ENCODE measurements around the gene NKPD1. TPM values are rescaled to one million over a fixed set of nuclear protein-coding genes. Genes with fewer than 3 reads are reported as not detected.

NKPD1 gene
- total and polyA plus RNA-seq, 2 donors (not counting 1 experiment from before 2014, with no cell fraction given), result 0.27 to 0.36 TPM

DNA sequence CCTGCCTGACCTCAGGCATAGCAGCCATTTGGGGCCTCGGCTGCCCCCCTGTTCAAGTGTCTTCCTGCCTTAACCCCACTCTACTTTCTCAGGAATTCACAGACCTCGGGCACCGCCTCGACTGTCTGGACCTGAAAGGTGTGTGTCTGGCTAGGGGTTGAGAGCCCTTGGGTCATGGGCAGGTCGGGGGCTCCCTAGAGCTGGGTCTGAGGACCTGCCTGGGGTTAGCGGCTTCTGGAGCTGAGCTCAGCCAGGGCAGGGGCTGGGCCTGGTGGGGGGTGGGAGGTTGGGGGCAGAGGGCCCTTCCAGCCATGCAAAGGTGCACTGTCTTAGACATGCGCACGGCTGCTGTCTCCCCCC lies 20.7 kb downstream of the NKPD1 start:
- H3K27ac Mint-ChIP-seq, result no peak overlapping the region
- ChIA-PET CTCF (no interaction called here), POLR2A (no interaction called here)

DNA sequence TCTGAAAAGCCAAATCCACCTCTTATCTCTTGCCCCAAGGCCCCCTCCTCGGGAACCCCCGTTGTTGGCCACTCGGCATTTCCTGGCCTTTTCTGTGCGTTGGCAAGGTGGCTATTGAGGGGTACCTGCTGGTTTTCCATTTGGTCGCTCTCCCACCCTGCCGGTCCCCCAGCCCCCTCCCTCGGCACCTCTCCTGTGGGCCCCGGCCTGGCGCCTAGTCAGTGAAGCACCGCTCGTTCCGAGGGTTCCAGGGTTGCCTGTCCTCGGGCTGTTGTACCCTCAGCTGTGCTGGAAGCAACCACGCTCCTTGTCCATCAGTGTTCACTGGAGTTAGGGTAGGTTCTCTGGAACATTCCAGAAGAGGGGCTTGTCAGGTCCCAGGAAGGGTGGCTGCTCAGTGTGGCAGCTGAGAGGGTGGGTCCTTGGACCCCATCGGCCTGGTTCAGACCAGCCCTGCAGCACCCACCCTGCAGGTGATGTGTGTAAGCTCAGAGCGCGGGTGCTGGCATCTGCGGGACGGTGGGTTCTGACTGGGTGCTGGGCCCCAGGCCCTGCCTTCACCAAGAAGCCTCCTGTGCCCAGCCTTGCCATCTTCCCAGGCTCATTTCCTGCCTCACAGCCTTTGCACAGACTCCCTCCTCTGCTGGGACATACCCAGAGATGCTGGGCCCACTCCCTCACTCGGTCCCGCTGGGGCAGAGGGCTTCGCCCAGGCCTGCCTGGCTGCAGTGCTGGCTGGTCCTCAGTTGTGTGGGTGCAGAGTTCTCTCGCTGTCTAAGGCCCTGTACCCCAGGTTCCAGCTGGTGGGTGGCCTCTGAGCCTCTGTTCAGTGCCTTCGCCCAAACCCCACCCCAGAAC lies 21.3 kb downstream of the NKPD1 start:
- TF ChIP-seq, protein P1, sequence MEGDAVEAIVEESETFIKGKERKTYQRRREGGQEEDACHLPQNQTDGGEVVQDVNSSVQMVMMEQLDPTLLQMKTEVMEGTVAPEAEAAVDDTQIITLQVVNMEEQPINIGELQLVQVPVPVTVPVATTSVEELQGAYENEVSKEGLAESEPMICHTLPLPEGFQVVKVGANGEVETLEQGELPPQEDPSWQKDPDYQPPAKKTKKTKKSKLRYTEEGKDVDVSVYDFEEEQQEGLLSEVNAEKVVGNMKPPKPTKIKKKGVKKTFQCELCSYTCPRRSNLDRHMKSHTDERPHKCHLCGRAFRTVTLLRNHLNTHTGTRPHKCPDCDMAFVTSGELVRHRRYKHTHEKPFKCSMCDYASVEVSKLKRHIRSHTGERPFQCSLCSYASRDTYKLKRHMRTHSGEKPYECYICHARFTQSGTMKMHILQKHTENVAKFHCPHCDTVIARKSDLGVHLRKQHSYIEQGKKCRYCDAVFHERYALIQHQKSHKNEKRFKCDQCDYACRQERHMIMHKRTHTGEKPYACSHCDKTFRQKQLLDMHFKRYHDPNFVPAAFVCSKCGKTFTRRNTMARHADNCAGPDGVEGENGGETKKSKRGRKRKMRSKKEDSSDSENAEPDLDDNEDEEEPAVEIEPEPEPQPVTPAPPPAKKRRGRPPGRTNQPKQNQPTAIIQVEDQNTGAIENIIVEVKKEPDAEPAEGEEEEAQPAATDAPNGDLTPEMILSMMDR (IDR thresholded peaks at IDR 0.05), result no peak
- no peak for TF ChIP-seq EZH2 (IDR thresholded peaks at IDR 0.05; ENCODE audit: borderline replicate concordance, insufficient read depth, low read depth, low read length, poor library complexity, severe bottlenecking)
- ChIA-PET POLR2A (no interaction called here), CTCF (interaction anchor here (1.1 kb wide), 1 partner anchor 77 kb away, joined by 4 read pairs; no protein-coding TSS in a partner anchor)
- Mint-ChIP-seq H3K4me3 (no peak overlapping the region), H3K4me1 (peaks cover 34% of the 10 kb centered on the region), H3K9me3 (ENCODE audit: insufficient read depth) (no peaks in the 10 kb centered on the region), H3K27me3 (no peaks in the 10 kb centered on the region), H3K27ac (no peak overlapping the region)
- H2AFZ ChIP-seq (ENCODE audit: insufficient read depth, low read depth, low read length, poor library complexity, severe bottlenecking), result no peak overlapping the region
- no peaks in the 10 kb centered on the region for H3K9me3 ChIP-seq (ENCODE audit: control extremely low read depth in 1 of 3, control insufficient read depth in 2 of 3, insufficient read depth in 1 of 3, low read length in 2 of 3)
- no peaks in the 10 kb centered on the region for H3K27me3 ChIP-seq (replicated peaks in 1 of 4; ENCODE audit: control extremely low read depth in 1 of 4, control insufficient read depth in 3 of 4, insufficient read depth in 4 of 4, low read length in 3 of 4)
- no peak overlapping the region for H3K4me2 ChIP-seq (replicated peaks; ENCODE audit: low read depth, low read length, poor library complexity, severe bottlenecking)
- DNase-seq (no peak), ATAC-seq (ENCODE audit: low read depth) (no peak)
- H3K27ac ChIP-seq (ENCODE audit: low read length in 2 of 2), result no peak overlapping the region
- WGBS (ENCODE audit: insufficient coverage), result 97% methylated on average over 23 of the region's 24 CpGs
- H3K4me1 ChIP-seq (ENCODE audit: control insufficient read depth in 2 of 2, insufficient read depth in 2 of 2, low read length in 2 of 2), result peaks cover 32 to 39% of the 10 kb centered on the region in 2 donors
- intact Hi-C loops (cut with micrococcal nuclease), result no loop called here
- peaks cover 48% of the 10 kb centered on the region for H3K79me2 ChIP-seq (ENCODE audit: control insufficient read depth, insufficient read depth, low read length)
- H3K4me3 ChIP-seq (ENCODE audit: control extremely low read depth in 1 of 5, extremely low read depth in 1 of 5, insufficient read depth in 1 of 5, low read depth in 2 of 5, low read length in 4 of 5), result no peak overlapping the region
- H4K20me1 ChIP-seq (ENCODE audit: control insufficient read depth, insufficient read depth, low read length, poor library complexity, severe bottlenecking), result peaks cover 13% of the 10 kb centered on the region
- peaks cover 0 to 12% of the 10 kb centered on the region in 2 experiments for H3K36me3 ChIP-seq (replicated peaks in 1 of 2; ENCODE audit: control extremely low read depth in 1 of 2, control insufficient read depth in 1 of 2, extremely low read depth in 1 of 2, insufficient read depth in 2 of 2, low read length in 1 of 2)
- no peak overlapping the region for H3K9ac ChIP-seq (ENCODE audit: low read length)

More for the DNA sequence above, 20.7 kb downstream of the NKPD1 start:
- intact Hi-C loops (cut with micrococcal nuclease), result no loop called here
- no peak overlapping the region for H3K4me2 ChIP-seq (replicated peaks; ENCODE audit: low read depth, low read length, poor library complexity, severe bottlenecking)
- peaks cover 13% of the 10 kb centered on the region for H4K20me1 ChIP-seq (ENCODE audit: control insufficient read depth, insufficient read depth, low read length, poor library complexity, severe bottlenecking)
- 98% methylated on average over 5 of the region's 8 CpGs for WGBS (ENCODE audit: insufficient coverage)
- no peaks in the 10 kb centered on the region for H3K9me3 Mint-ChIP-seq (ENCODE audit: insufficient read depth)
- no peaks in the 10 kb centered on the region for H3K9me3 ChIP-seq (ENCODE audit: control extremely low read depth in 1 of 3, control insufficient read depth in 2 of 3, insufficient read depth in 1 of 3, low read length in 2 of 3)
- DNase-seq (no peak), ATAC-seq (ENCODE audit: low read depth) (no peak)
- H3K4me1 ChIP-seq (ENCODE audit: control insufficient read depth in 2 of 2, insufficient read depth in 2 of 2, low read length in 2 of 2), result peaks cover 26 to 33% of the 10 kb centered on the region in 2 donors
- H3K4me3 ChIP-seq (ENCODE audit: control extremely low read depth in 1 of 5, extremely low read depth in 1 of 5, insufficient read depth in 1 of 5, low read depth in 2 of 5, low read length in 4 of 5), result no peak overlapping the region
- no peak overlapping the region for H3K4me3 Mint-ChIP-seq
- H3K27ac ChIP-seq (ENCODE audit: low read length in 2 of 2), result no peak overlapping the region
- no peaks in the 10 kb centered on the region for H3K27me3 ChIP-seq (replicated peaks in 1 of 4; ENCODE audit: control extremely low read depth in 1 of 4, control insufficient read depth in 3 of 4, insufficient read depth in 4 of 4, low read length in 3 of 4)
- H3K79me2 ChIP-seq (ENCODE audit: control insufficient read depth, insufficient read depth, low read length), result peaks cover 42% of the 10 kb centered on the region
- no peak overlapping the region for H3K9ac ChIP-seq (ENCODE audit: low read length)
- H2AFZ ChIP-seq (ENCODE audit: insufficient read depth, low read depth, low read length, poor library complexity, severe bottlenecking), result no peak overlapping the region
- H3K36me3 ChIP-seq (replicated peaks in 1 of 2; ENCODE audit: control extremely low read depth in 1 of 2, control insufficient read depth in 1 of 2, extremely low read depth in 1 of 2, insufficient read depth in 2 of 2, low read length in 1 of 2), result peaks cover 0 to 15% of the 10 kb centered on the region in 2 experiments
- peaks cover 30% of the 10 kb centered on the region for H3K4me1 Mint-ChIP-seq
- H3K27me3 Mint-ChIP-seq, result no peaks in the 10 kb centered on the region
- TF ChIP-seq EZH2 (IDR thresholded peaks at IDR 0.05; ENCODE audit: borderline replicate concordance, insufficient read depth, low read depth, low read length, poor library complexity, severe bottlenecking), result no peak
- TF ChIP-seq, protein P1 (IDR thresholded peaks at IDR 0.05), result no peak

All from B cell (primary cell).